Smooth muscle cell (in vitro differentiated cells): ENCODE data around the gene SMG6. TPM values are rescaled to one million over a fixed set of nuclear protein-coding genes. Genes with fewer than 3 reads are reported as not detected.
"Not testable (repeated sequence)": the region's sequence is repeated elsewhere in the genome, so short reads cannot be mapped to it uniquely, and the experiment has no call there.

Experiments
- DNase-seq: peaks from one replicate; lab custom pipeline; 2025; ENCODE audit not compliant: unreplicated experiment; lab: John Stamatoyannopoulos, UW
- H2AFZ ChIP-seq: fragments of 200-600 bp; sonication (generic); 2 replicates; pipeline ENCODE4 v1.6.0; 2016; ENCODE audit warnings: antibody characterized with exemption, low read depth, mild to moderate bottlenecking
- H3F3A ChIP-seq: fragments of 200-600 bp; sonication (generic); 2 replicates; pipeline ENCODE4 v1.6.0; 2017; ENCODE audit warnings: antibody characterized with exemption, low read depth
- H3K27ac ChIP-seq: fragments of 200-600 bp; sonication (generic); 2 replicates; pipeline ENCODE4 v1.5.1; 2016; ENCODE audit warnings: low read depth, mild to moderate bottlenecking
- H3K27me3 ChIP-seq: fragments of 200-600 bp; sonication (generic); 2 replicates; pipeline ENCODE4 v1.6.1; 2016; ENCODE audit warnings: low read depth, mild to moderate bottlenecking
- H3K36me3 ChIP-seq: fragments of 200-600 bp; sonication (generic); 2 replicates; pipeline ENCODE4 v1.5.1; 2016; ENCODE audit warnings: low read depth
- H3K4me1 ChIP-seq: fragments of 200-600 bp; sonication (generic); 2 replicates; pipeline ENCODE4 v1.5.1; 2016; ENCODE audit warnings: low read depth
- H3K4me2 ChIP-seq: fragments of 200-600 bp; sonication (generic); 2 replicates; pipeline ENCODE4 v1.6.0; 2016; ENCODE audit warnings: mild to moderate bottlenecking
- H3K4me3 ChIP-seq: fragments of 200-600 bp; sonication (generic); 2 replicates; pipeline ENCODE4 v1.5.1; 2016; ENCODE audit warnings: mild to moderate bottlenecking
- H3K79me2 ChIP-seq: fragments of 200-600 bp; sonication (generic); 2 replicates; pipeline ENCODE4 v1.6.0; 2016; ENCODE audit warnings: low read depth, mild to moderate bottlenecking
- H3K9ac ChIP-seq: fragments of 200-600 bp; sonication (generic); 2 replicates; pipeline ENCODE4 v1.6.0; 2016; ENCODE audit warnings: low read depth
- H3K9me3 ChIP-seq: fragments of 200-600 bp; sonication (generic); replicated peaks from 2 replicates; pipeline ENCODE4 v1.5.1; 2016; ENCODE audit warnings: low read depth
- H4K20me1 ChIP-seq: fragments of 200-600 bp; sonication (generic); 2 replicates; pipeline ENCODE4 v1.6.0; 2016; ENCODE audit warnings: low read depth
- WGBS: methylation state at CpG from one replicate; pipeline ENCODE4 v1.1.7; 2016; ENCODE audit warnings: low lambda C conversion rate; 5-methylcytosine and 5-hydroxymethylcytosine counted together
- polyA plus RNA-seq: library from polyadenylated mRNA; unstranded; fragments of >200 nt; fragmentation: Nextera tagmentation; extraction: Ambion mirVana; gene quantifications from 2 replicates; pipeline ENCODE4 v1.2.1, GENCODE V29; 2016
- total RNA-seq: library from RNA; depleted of rRNA; stranded (reverse); fragments of >200 nt; gene quantifications from 2 replicates; pipeline ENCODE4 v1.2.3, GENCODE V29; 2014
- TF ChIP-seq, protein P1 (sequence below): fragments of 200-600 bp; sonication (generic); IDR thresholded peaks from 2 replicates; pipeline ENCODE4 v1.5.1; 2017; ENCODE audit warnings: borderline replicate concordance, mild to moderate bottlenecking, antibody characterized with exemption; ENCODE audit not compliant: insufficient read depth, poor library complexity, severe bottlenecking

SMG6 gene
- total and polyA plus RNA-seq, 2 experiments from 2014 or later: 10.6 to 21.4 TPM

DNA sequence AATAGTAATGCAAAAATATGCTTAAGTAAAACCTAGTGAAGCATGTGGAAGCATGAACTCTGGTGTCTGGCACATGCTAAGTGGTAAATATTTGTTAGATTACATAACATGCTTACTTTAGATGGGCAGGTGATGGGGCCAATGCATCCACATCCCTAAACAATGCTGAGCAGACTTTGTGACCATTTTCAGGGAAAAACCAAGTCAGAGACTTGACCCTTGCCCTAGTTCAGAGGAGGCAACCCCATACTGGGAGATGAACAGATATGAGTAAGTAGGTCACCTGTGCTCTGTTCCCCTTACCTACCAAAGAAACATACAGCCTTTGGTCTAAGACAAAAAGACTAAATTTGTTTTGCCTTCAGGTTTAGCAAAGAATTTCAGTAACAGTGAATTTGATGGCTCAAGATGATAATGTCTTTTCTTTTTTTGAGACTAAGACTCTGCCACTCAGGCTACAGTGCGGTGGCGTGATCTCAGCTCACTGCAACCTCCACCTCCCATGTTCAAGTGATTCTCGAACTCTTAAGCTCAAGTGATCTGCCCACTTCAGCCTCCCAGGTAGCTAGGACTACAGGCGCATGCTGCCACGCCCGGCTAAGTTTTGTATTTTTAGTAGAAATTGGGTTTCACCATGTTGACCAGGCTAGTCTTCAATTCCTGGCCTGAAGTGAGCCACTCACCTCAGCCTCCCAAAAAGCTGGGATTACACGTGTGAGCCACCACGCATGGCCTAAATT lies 157.3 kb downstream of the SMG6 start:
- Histone ChIP-seq H2AFZ (no peak overlapping the region), H3K79me2 (no peaks in the 10 kb centered on the region), H3F3A (no peaks in the 10 kb centered on the region), H3K4me3 (no peak overlapping the region), H3K27me3 (no peaks in the 10 kb centered on the region), H4K20me1 (no peaks in the 10 kb centered on the region), H3K4me1 (no peaks in the 10 kb centered on the region), H3K27ac (no peak overlapping the region), H3K9me3 (no peaks in the 10 kb centered on the region), H3K4me2 (no peak overlapping the region), H3K9ac (no peak overlapping the region), H3K36me3 (no peaks in the 10 kb centered on the region)
- WGBS: 97% methylated on average over 8 of the region's 8 CpGs
- no peak for DNase-seq
- TF ChIP-seq, protein P1, sequence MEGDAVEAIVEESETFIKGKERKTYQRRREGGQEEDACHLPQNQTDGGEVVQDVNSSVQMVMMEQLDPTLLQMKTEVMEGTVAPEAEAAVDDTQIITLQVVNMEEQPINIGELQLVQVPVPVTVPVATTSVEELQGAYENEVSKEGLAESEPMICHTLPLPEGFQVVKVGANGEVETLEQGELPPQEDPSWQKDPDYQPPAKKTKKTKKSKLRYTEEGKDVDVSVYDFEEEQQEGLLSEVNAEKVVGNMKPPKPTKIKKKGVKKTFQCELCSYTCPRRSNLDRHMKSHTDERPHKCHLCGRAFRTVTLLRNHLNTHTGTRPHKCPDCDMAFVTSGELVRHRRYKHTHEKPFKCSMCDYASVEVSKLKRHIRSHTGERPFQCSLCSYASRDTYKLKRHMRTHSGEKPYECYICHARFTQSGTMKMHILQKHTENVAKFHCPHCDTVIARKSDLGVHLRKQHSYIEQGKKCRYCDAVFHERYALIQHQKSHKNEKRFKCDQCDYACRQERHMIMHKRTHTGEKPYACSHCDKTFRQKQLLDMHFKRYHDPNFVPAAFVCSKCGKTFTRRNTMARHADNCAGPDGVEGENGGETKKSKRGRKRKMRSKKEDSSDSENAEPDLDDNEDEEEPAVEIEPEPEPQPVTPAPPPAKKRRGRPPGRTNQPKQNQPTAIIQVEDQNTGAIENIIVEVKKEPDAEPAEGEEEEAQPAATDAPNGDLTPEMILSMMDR: no peak

DNA sequence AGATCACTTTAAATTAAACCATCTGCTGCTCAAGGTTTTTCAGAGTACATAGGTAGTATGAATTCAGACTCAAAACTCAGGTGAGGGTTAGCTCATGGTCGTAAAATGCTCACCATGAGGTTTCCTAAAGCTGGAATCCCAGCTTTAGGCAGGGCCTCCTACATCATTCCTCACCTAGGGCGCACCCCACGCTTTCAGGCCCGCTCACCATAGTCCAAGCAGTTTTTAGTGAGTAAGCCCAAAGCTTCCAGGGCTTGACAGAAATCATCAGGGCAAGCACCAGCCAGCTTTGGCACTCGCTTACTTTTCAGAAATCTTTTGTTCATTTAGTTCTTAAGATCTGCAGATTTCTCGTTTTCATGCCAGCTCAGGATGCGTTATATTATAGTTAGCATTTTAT lies 158.9 kb downstream of the SMG6 start:
- Histone ChIP-seq H3F3A (no peaks in the 10 kb centered on the region), H3K9ac (no peak overlapping the region), H3K27ac (no peak overlapping the region), H3K4me3 (no peak overlapping the region), H3K36me3 (no peaks in the 10 kb centered on the region), H4K20me1 (no peaks in the 10 kb centered on the region), H3K4me1 (no peaks in the 10 kb centered on the region), H2AFZ (no peak overlapping the region), H3K27me3 (no peaks in the 10 kb centered on the region), H3K9me3 (no peaks in the 10 kb centered on the region), H3K4me2 (no peak overlapping the region), H3K79me2 (no peaks in the 10 kb centered on the region)
- no peak for DNase-seq
- TF ChIP-seq, protein P1: no peak
- 98% methylated on average over 7 of the region's 7 CpGs for WGBS

DNA sequence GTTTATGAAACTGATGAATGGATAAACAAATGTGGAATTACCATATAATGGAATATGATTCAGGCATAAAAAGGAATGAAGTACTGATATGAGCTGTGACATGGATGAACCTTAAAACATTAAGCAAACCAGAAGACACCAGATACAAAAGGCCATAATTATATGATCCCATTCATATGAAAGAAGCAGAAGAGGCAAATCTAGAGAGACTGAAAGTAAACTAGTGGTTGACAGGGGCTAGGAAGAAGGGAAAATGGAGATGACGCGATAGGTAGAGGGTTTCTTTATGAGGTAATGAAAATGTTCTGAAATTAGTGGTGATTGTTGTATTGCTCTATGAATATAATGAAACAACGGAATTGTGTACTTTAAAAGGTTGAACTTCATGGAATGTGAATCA lies 160.3 kb downstream of the SMG6 start:
- H3K27ac ChIP-seq: no peak overlapping the region
- WGBS: 98% methylated on average over 3 of the region's 3 CpGs
- H4K20me1 ChIP-seq: no peaks in the 10 kb centered on the region
- no peaks in the 10 kb centered on the region for H3K36me3 ChIP-seq
- H3K9ac ChIP-seq: no peak overlapping the region
- no peaks in the 10 kb centered on the region for H3K9me3 ChIP-seq
- no peaks in the 10 kb centered on the region for H3F3A ChIP-seq
- TF ChIP-seq, protein P1: no peak
- H2AFZ ChIP-seq: no peak overlapping the region
- DNase-seq: no peak
- no peak overlapping the region for H3K4me3 ChIP-seq
- no peaks in the 10 kb centered on the region for H3K27me3 ChIP-seq
- H3K79me2 ChIP-seq: no peaks in the 10 kb centered on the region
- peaks cover 10% of the 10 kb centered on the region for H3K4me1 ChIP-seq
- no peak overlapping the region for H3K4me2 ChIP-seq

DNA sequence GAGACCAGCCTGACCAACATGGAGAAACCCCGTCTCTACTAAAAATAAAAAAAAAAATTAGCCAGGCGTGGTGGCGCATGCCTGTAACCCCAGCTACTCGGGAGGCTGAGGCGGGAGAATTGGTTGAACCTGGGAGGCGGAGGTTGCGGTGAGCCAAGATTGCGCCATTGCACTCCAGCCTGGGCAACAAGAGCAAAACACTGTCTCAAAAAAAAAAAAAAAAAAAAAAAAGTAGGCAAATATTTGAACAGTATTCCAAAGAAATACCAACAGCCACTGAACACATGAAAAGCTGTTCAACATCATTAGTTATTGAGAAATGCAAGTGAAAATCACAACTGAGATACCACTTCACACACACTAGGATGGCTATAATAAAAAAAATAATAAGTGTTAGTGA lies 160.9 kb downstream of the SMG6 start:
- not testable (repeated sequence) for H3K4me3 ChIP-seq, H3K9me3 ChIP-seq, H3K27me3 ChIP-seq, DNase-seq, H3K27ac ChIP-seq, H4K20me1 ChIP-seq, H3K36me3 ChIP-seq, H3F3A ChIP-seq, H3K79me2 ChIP-seq, H2AFZ ChIP-seq, H3K9ac ChIP-seq, H3K4me2 ChIP-seq
- H3K4me1 ChIP-seq: peaks cover 17% of the 10 kb centered on the region
- over 99% methylated on average over 8 of the region's 8 CpGs for WGBS
